AG09309 (cell line): Measurements from ENCODE around the gene ZC3H13.

Experiments used
- DNase-seq: peaks from one replicate; pipeline ENCODE4 v3.0.0-alpha.2; 2010; ENCODE audit warnings: low read depth
- H3K4me3 ChIP-seq: 2 replicates; pipeline ENCODE4 v1.5.1; 2011; ENCODE audit warnings: mild to moderate bottlenecking, low read depth, low read length, moderate library complexity; ENCODE audit not compliant: control insufficient read depth
- TF ChIP-seq, protein P1 (sequence below): IDR thresholded peaks from 2 replicates; pipeline ENCODE4 v1.5.1; 2011; ENCODE audit warnings: mild to moderate bottlenecking, low read depth, low read length, inconsistent platforms; ENCODE audit not compliant: insufficient read depth, control insufficient read depth; ENCODE audit errors: missing control alignments

The ZC3H13 gene

DNA sequence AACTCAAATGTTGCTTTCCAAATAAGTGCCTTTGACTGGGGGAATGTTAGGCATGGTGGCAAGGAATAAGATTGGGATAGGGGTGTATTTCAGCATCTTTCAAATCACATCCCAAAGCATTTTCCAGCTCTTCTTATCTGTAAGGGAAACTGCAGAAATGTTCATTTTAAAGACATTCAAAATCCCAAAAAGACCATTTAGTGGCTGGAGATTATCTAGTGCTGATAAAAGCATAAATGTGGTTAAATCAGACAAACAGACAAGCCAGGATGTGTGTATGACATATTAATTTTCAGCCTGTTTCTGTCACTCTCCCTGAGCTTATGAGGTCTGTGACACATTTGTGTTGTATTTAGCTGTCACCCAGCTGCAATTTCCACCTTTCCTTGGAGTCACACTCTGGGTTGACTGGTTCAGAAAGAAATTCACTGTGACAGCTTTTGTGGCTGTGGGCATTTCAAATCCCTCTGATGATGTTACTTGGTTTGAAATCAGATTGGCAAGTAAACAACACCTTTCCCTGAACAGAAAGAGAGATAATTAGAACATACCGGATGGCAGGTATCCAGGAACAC is 131.3 kb downstream of the ZC3H13 start:
- TF ChIP-seq, protein P1, sequence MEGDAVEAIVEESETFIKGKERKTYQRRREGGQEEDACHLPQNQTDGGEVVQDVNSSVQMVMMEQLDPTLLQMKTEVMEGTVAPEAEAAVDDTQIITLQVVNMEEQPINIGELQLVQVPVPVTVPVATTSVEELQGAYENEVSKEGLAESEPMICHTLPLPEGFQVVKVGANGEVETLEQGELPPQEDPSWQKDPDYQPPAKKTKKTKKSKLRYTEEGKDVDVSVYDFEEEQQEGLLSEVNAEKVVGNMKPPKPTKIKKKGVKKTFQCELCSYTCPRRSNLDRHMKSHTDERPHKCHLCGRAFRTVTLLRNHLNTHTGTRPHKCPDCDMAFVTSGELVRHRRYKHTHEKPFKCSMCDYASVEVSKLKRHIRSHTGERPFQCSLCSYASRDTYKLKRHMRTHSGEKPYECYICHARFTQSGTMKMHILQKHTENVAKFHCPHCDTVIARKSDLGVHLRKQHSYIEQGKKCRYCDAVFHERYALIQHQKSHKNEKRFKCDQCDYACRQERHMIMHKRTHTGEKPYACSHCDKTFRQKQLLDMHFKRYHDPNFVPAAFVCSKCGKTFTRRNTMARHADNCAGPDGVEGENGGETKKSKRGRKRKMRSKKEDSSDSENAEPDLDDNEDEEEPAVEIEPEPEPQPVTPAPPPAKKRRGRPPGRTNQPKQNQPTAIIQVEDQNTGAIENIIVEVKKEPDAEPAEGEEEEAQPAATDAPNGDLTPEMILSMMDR = no peak
- no peak for DNase-seq
- no peak overlapping the region for H3K4me3 ChIP-seq

GRCh38 chr13:45918597-45918996 is 133.9 kb downstream of the ZC3H13 start:
- DNase-seq = no peak
- TF ChIP-seq, protein P1 = no peak
- no peak overlapping the region for H3K4me3 ChIP-seq

GRCh38 chr13:45917019-45917418 is 135.5 kb downstream of the ZC3H13 start:
- no peak overlapping the region for H3K4me3 ChIP-seq
- DNase-seq = no peak
- TF ChIP-seq, protein P1 = no peak

DNA sequence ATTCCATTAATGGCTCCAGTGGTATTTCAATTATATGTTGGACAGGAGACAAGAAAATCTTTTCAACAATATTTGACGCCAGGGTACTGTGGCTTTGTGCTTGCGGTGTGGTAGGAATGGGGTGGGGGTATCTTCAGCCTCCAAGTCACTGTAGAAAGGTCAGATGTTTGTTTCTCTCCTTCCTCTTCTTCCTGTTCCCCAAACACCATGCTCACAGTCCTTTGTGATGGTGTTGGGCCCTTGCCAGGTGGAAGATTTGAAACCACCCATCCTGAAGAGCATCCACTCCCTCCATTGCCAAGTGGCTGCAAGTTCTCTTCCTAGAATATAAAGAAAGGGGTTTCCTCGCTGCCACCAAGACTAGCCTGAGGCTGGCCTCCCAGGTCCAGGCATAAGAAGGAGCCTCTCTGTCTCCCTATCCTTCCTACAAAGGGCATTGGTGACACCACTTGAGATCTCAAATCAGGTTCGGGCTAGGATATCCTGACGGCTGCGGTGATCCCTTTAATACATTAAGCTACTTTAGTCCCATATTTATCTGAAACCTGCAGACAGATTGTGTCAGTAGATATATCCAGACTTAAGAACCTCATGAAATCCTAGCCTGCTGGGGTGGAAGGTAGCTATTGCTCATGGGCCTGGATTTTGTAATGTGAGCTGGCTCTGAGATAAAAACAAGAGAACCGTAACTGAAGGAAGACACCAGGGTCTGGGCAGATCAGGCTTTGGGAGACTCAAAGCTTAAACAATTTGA is 136.7 kb downstream of the ZC3H13 start:
- TF ChIP-seq, protein P1 = no peak

GRCh38 chr13:45909673-45910072 is 142.9 kb downstream of the ZC3H13 start:
- no peak for DNase-seq
- H3K4me3 ChIP-seq = no peak overlapping the region
- TF ChIP-seq, protein P1 = no peak

More for the DNA sequence above, 136.7 kb downstream of the ZC3H13 start:
- no peak overlapping the region for H3K4me3 ChIP-seq
- no peak for DNase-seq

DNA sequence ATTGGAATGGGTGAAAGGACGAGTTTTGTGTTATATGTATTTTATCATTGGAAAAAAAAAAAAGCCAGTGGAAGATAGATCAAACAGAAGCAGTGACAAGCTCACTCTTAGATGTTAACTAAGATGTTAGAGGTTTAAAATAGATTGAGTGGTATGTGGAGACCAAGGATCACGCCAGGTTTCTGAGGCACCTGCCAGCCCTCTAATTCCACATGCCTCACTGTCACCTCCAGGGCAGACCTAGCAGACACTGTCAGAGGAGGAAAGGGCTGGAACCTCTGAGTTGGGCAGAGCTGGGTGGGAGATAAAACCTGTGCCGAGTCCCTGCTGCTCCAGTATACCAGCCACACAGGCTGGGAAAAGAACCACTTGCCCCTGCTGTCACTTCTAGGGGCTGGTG is 143.5 kb downstream of the ZC3H13 start:
- DNase-seq = no peak
- H3K4me3 ChIP-seq = no peak overlapping the region
- TF ChIP-seq, protein P1 = no peak
